Measurements from ENCODE around the gene COX10. TPM values are rescaled to one million over a fixed set of nuclear protein-coding genes. Genes with fewer than 3 reads are reported as not detected.
A peak's percentile ranks its signal among the peaks of the same experiment; 100 is the strongest.

The COX10 gene
- total RNA-seq, 2 experiments from 2014 or later: 21.1 to 24.9 TPM

- H3K4me2 ChIP-seq (ENCODE audit: low read length): no peak overlapping the region
- H3K9me3 ChIP-seq (ENCODE audit: low read length): no peaks in the 10 kb centered on the region
- no peak for DNase-seq (ENCODE audit: low spot score)
- H3K9me2 ChIP-seq (ENCODE audit: insufficient read depth, low read length): no peaks in the 10 kb centered on the region
- H3K4me1 ChIP-seq (ENCODE audit: insufficient read depth, low read length, poor library complexity, severe bottlenecking): peaks cover 4% of the 10 kb centered on the region
- ChIA-PET CTCF (ENCODE audit: unreplicated experiment) (no interaction called here), POLR2A (no interaction called here)
- no peaks in the 10 kb centered on the region for H3K79me2 ChIP-seq (ENCODE audit: insufficient read depth, low read depth, low read length)
- intact Hi-C loops (cut with micrococcal nuclease; ENCODE audit: unreplicated experiment): no loop called here
- no peak overlapping the region for H3K27ac ChIP-seq (ENCODE audit: low read depth, low read length, poor library complexity, severe bottlenecking)
- no peak overlapping the region for H2AFZ ChIP-seq (ENCODE audit: low read length)
- no TSS peak for BruUV-seq (replicated peaks)
- no peak for TF ChIP-seq EZH2phosphoT487 (IDR thresholded peaks at IDR 0.05; ENCODE audit: borderline replicate concordance, low read depth, low read length)
- H4K20me1 ChIP-seq (ENCODE audit: insufficient read depth, low read length): peaks cover 14% of the 10 kb centered on the region; the same call in 1 of the 2 replicates
- peaks cover 19% of the 10 kb centered on the region for H3K36me3 ChIP-seq (ENCODE audit: insufficient read depth, low read length)
- no peak overlapping the region for H3K4me3 ChIP-seq (ENCODE audit: low read depth, low read length, poor library complexity, severe bottlenecking)
These were observed 132.7 kb downstream of the COX10 start for GRCh38 chr17:14201988-14202380.

GRCh38 chr17:14202388-14203166 lies 133.3 kb downstream of the COX10 start:
- Histone ChIP-seq H3K4me3 (ENCODE audit: low read depth, low read length, poor library complexity, severe bottlenecking) (no peak overlapping the region), H3K79me2 (ENCODE audit: insufficient read depth, low read depth, low read length) (no peaks in the 10 kb centered on the region), H3K27ac (ENCODE audit: low read depth, low read length, poor library complexity, severe bottlenecking) (no peak overlapping the region), H3K4me1 (ENCODE audit: insufficient read depth, low read length, poor library complexity, severe bottlenecking) (no peaks in the 10 kb centered on the region), H3K4me2 (ENCODE audit: low read length) (no peak overlapping the region), H3K36me3 (ENCODE audit: insufficient read depth, low read length) (peaks cover 16% of the 10 kb centered on the region), H4K20me1 (ENCODE audit: insufficient read depth, low read length) (peaks cover 10% of the 10 kb centered on the region; the same call in 1 of the 2 replicates), H2AFZ (ENCODE audit: low read length) (no peak overlapping the region), H3K9me3 (ENCODE audit: low read length) (no peaks in the 10 kb centered on the region), H3K9me2 (ENCODE audit: insufficient read depth, low read length) (no peaks in the 10 kb centered on the region)
- intact Hi-C loops (cut with micrococcal nuclease; ENCODE audit: unreplicated experiment): no loop called here
- ChIA-PET POLR2A (interaction anchor here (0.6 kb wide), 1 partner anchor 387 kb away, joined by 5 read pairs; no protein-coding TSS in a partner anchor), CTCF (ENCODE audit: unreplicated experiment) (no interaction called here)
- TF ChIP-seq EZH2phosphoT487 (IDR thresholded peaks at IDR 0.05; ENCODE audit: borderline replicate concordance, low read depth, low read length): no peak
- no peak for TF ChIP-seq CTCF (conservative IDR thresholded peaks at IDR 0.05; ENCODE audit: low read length)
- BruUV-seq (replicated peaks): no TSS peak
- DNase-seq (ENCODE audit: low spot score): no peak

- peaks cover 15% of the 10 kb centered on the region; the same call in 1 of the 2 replicates for H3K36me3 ChIP-seq (ENCODE audit: insufficient read depth, low read length)
- TF ChIP-seq CTCF (conservative IDR thresholded peaks at IDR 0.05; ENCODE audit: low read length): peak; percentile 57
- no peak for TF ChIP-seq EZH2phosphoT487 (IDR thresholded peaks at IDR 0.05; ENCODE audit: borderline replicate concordance, low read depth, low read length)
- H3K9me3 ChIP-seq (ENCODE audit: low read length): no peaks in the 10 kb centered on the region
- intact Hi-C loops (cut with micrococcal nuclease; ENCODE audit: unreplicated experiment): no loop called here
- no peak overlapping the region for H3K27ac ChIP-seq (ENCODE audit: low read depth, low read length, poor library complexity, severe bottlenecking)
- H3K4me1 ChIP-seq (ENCODE audit: insufficient read depth, low read length, poor library complexity, severe bottlenecking): no peaks in the 10 kb centered on the region
- CTCF ChIA-PET (ENCODE audit: unreplicated experiment): no interaction called here
- H2AFZ ChIP-seq (ENCODE audit: low read length): no peak overlapping the region
- no peaks in the 10 kb centered on the region for H3K9me2 ChIP-seq (ENCODE audit: insufficient read depth, low read length)
- H3K4me3 ChIP-seq (ENCODE audit: low read depth, low read length, poor library complexity, severe bottlenecking): no peak overlapping the region
- BruUV-seq (replicated peaks): no TSS peak
- POLR2A ChIA-PET: interaction anchor here (0.6 kb wide), 2 partner anchors 388 to 1366 kb away, joined by 4 to 5 read pairs; no protein-coding TSS in a partner anchor
- H3K4me2 ChIP-seq (ENCODE audit: low read length): no peak overlapping the region
- no peaks in the 10 kb centered on the region for H3K79me2 ChIP-seq (ENCODE audit: insufficient read depth, low read depth, low read length)
- DNase-seq (ENCODE audit: low spot score): peak; percentile 19
- H4K20me1 ChIP-seq (ENCODE audit: insufficient read depth, low read length): peaks cover 2% of the 10 kb centered on the region; the same call in 1 of the 2 replicates
These were observed 134.1 kb downstream of the COX10 start for GRCh38 chr17:14203388-14203787.

Measured in OCI-LY7 (cell line).